Epithelial cell of esophagus (primary cell): ENCODE measurements around the gene MYCN.

Experiments used
- DNase-seq: peaks from one replicate; pipeline ENCODE4 v3.0.0; 2010; ENCODE audit warnings: low read depth
- H3K4me3 ChIP-seq: 2 replicates; pipeline ENCODE4 v1.5.1; 2011; ENCODE audit warnings: mild to moderate bottlenecking, low read length, control low read depth
- TF ChIP-seq, protein P1 (sequence below): IDR thresholded peaks from 2 replicates; pipeline ENCODE4 v1.5.1; 2011; ENCODE audit warnings: low read depth, mild to moderate bottlenecking, low read length, control low read depth, inconsistent platforms; ENCODE audit not compliant: insufficient read depth; ENCODE audit errors: missing control alignments

MYCN gene

GRCh38 chr2:15939854-15940660, at the start of gene MYCN:
MYCN (plus strand) TSS chr2:15940550; CDS start chr2:15942065, 1,515 bp downstream.
- peak within 1 kb of the TSS; percentile 23 for H3K4me3 ChIP-seq
- DNase-seq: peak; percentile 5
- TF ChIP-seq, protein P1, sequence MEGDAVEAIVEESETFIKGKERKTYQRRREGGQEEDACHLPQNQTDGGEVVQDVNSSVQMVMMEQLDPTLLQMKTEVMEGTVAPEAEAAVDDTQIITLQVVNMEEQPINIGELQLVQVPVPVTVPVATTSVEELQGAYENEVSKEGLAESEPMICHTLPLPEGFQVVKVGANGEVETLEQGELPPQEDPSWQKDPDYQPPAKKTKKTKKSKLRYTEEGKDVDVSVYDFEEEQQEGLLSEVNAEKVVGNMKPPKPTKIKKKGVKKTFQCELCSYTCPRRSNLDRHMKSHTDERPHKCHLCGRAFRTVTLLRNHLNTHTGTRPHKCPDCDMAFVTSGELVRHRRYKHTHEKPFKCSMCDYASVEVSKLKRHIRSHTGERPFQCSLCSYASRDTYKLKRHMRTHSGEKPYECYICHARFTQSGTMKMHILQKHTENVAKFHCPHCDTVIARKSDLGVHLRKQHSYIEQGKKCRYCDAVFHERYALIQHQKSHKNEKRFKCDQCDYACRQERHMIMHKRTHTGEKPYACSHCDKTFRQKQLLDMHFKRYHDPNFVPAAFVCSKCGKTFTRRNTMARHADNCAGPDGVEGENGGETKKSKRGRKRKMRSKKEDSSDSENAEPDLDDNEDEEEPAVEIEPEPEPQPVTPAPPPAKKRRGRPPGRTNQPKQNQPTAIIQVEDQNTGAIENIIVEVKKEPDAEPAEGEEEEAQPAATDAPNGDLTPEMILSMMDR: peak; percentile 63

DNA sequence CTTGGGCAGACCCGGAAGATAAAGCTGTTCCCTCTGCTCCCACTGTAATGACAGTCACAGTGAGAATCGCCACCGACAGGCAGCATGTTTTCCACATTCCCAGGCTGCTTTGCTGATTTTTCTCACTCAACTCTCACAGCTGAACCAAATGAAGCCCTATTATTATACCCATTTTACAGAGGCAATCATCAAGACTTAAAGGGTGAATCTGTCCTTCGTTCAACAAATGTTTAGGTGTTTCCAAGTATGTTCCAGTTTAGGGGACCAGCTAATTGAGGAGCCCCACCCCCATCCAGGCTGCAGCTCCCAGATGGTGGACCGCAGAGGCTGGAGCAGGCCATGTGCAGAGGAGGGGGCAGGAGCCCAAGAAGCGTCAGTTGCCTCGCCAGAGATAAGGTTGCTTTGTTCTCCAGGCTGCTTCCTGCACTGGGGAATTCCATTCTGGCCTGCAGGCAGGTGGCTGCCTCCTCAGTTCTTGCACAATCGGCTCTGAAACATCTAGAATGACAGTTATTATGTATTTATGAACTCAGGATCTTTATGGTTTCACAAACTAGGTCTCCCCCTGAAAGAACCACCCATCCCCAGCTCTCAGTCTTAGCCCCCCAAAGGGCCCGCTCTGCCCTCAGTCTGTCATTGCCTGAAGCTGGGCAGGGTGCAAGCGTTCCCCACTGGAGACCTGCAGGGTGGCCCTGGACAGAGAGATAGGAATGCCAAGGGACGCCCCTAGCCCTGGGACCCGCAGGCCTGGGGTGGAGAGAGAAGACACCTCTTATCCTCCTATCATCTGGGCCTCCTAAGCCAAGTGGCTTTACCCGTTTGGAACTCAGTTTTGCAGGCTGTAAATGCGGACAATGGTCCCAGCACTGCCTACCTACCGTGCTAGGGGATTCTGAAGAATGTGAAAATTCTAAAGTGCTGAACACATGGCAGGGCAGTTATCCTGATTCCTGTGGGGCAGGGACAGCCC, 49.1 kb upstream of the MYCN start:
- TF ChIP-seq, protein P1: no peak
- no peak overlapping the region for H3K4me3 ChIP-seq
- peak; percentile 54 for DNase-seq

GRCh38 chr2:15892151-15892880, 48.0 kb upstream of the MYCN start:
- H3K4me3 ChIP-seq: no peak overlapping the region
- TF ChIP-seq, protein P1: no peak
- no peak for DNase-seq

DNA sequence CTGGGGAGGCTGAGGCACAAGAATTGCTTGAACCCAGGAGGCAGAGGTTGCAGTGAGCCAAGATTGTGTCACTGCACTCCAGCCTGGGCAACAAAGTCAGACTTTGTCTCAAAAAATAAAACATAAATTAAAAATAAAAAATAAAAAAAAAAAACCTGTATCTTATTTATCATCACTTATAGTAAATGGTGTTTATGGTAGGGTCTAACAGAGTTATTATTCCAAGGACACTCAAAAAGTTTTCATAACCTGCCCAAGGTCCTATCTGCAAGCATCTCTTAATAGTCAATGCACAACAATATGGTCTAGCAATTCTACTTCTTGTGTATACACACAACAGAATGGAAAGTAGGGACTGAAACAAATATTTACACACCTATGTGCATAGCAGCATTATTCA, 47.3 kb upstream of the MYCN start:
- TF ChIP-seq, protein P1: no peak
- no peak for DNase-seq
- H3K4me3 ChIP-seq: no peak overlapping the region

- peak; percentile 70 for DNase-seq
- H3K4me3 ChIP-seq: no peak overlapping the region
- TF ChIP-seq, protein P1: no peak
Measured at GRCh38 chr2:15893689-15894480, 46.5 kb upstream of the MYCN start.
